ENCODE results near the gene DAPK3.

DNA sequence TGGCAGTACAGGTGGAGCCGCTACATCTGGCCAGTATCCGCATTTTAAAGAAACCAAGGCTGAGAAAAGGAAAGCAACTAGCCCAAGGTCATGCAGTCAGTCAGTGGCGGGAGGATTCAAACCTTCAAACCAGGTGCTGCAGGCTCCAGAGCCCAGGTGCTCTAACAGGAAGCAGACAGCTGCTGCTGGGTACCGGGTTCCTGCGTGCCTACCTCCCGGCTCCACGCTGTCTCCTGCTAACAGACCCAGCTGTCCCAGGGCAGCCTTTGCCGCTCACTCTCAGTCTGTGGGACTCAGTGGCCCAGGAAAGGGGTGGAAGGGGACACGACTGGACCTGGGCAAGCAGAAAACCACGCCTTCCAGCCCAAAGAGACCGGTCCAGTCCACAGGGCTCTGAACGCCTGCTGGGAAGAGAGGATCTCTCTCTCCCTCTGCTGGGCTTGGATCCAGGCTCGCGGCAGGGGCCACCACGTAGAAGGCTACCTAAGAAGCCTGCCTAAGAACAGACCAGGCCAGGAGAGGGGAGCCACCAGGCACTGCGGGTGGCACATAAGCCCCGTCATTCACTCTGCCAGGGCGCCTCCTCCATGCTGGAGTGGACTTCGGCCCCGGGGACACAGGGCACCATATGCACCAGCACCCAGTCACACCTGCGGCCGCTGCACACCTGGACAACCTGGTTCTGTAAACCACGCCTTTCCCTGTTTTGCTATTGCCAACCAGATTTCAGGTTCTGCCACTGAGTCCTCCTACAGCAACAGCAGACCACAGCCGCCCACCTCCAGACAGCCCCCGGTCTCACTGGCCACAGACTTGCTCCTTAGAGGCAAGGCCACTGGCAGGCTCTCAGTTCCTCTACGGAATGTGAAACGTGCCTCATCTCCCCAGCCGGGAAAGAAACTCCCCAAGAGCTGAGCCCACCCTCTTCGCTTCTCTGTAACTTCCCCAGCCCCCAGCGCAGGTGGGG lies 4.6 kb downstream of the DAPK3 start:
- TF ChIP-seq ARNTL (CRISPR knock-in tag; IDR thresholded peaks at IDR 0.05; ENCODE audit: borderline replicate concordance, low read depth), result no peak
- TF ChIP-seq OSR1 (CRISPR knock-in tag; IDR thresholded peaks at IDR 0.05), result no peak
- no peak for TF ChIP-seq BACH2 (CRISPR knock-in tag; IDR thresholded peaks at IDR 0.05; ENCODE audit: borderline replicate concordance)
- TF ChIP-seq ZFP3 (CRISPR knock-in tag; IDR thresholded peaks at IDR 0.05), result no peak
- TF ChIP-seq GLIS3 (CRISPR knock-in tag; IDR thresholded peaks at IDR 0.05), result no peak
- TF ChIP-seq ZNF70 (CRISPR knock-in tag; IDR thresholded peaks at IDR 0.05), result no peak
- no peak for TF ChIP-seq TSHZ2 (CRISPR knock-in tag; IDR thresholded peaks at IDR 0.05)
